Activated B cell treated with CpG ODN at 0.5 μM for 24 hours (primary cell): ENCODE data around the gene MYO1E. TPM values are rescaled to one million over a fixed set of nuclear protein-coding genes. Genes with fewer than 3 reads are reported as not detected.

ENCODE experiments used
- ATAC-seq: fragments of 200-7000 bp; cut with Tn5 transposase; one replicate; pipeline ENCODE4 v1.10.0; 2021; ENCODE audit warnings: low read depth, mild to moderate bottlenecking, moderate library complexity
- CTCF ChIA-PET: fragments of 350-600 bp; sonication (Branson Sonifier 250); formaldehyde crosslinking; loops from one replicate; lab custom pipeline; 2021; ENCODE audit warnings: antibody characterized with exemption; lab: Charles Lee
- POLR2A ChIA-PET: fragments of 350-600 bp; sonication (Branson Sonifier 250); formaldehyde crosslinking; loops from one replicate; lab custom pipeline; 2021; ENCODE audit warnings: antibody characterized with exemption; lab: Charles Lee
- DNase-seq: peaks from one replicate; pipeline ENCODE4 v3.0.0; 2022
- H3K27ac Mint-ChIP-seq: one replicate; pipeline ENCODE4 v1.8.0; 2020; ENCODE audit warnings: mixed read lengths
- H3K27me3 Mint-ChIP-seq: one replicate; pipeline ENCODE4 v1.8.0; 2021; ENCODE audit warnings: mixed read lengths
- H3K36me3 Mint-ChIP-seq: one replicate; pipeline ENCODE4 v1.8.0; 2021; ENCODE audit warnings: low read depth, mixed read lengths
- H3K4me1 Mint-ChIP-seq: one replicate; pipeline ENCODE4 v1.8.0; 2021; ENCODE audit warnings: mixed read lengths
- H3K4me3 Mint-ChIP-seq: one replicate; pipeline ENCODE4 v1.8.0; 2020; ENCODE audit warnings: mild to moderate bottlenecking, mixed read lengths
- H3K9me3 Mint-ChIP-seq: one replicate; pipeline ENCODE4 v1.8.0; 2020; ENCODE audit warnings: mixed read lengths
- CTCF ChIP-seq: fragments of 200-600 bp; IDR thresholded peaks from one replicate; pipeline ENCODE4 v1.8.0; 2022; ENCODE audit warnings: antibody characterized with exemption, mild to moderate bottlenecking
- intact Hi-C: fragments of 100-400 bp; cut with micrococcal nuclease; formaldehyde crosslinking; loops from one replicate; pipeline ENCODE4 v1.15.1; 2024
- total RNA-seq: library from RNA; stranded (reverse); gene quantifications from 2 replicates; pipeline ENCODE4 v1.2.3, GENCODE V29; 2022

Gene MYO1E
- total RNA-seq, 1 donor from 2014 or later = 186 TPM

- Mint-ChIP-seq H3K27me3 (no peaks in the 10 kb centered on the region), H3K9me3 (no peaks in the 10 kb centered on the region), H3K4me1 (peaks cover 53% of the 10 kb centered on the region), H3K4me3 (no peak overlapping the region), H3K36me3 (peaks cover 5% of the 10 kb centered on the region), H3K27ac (no peak overlapping the region)
- ChIA-PET CTCF (no interaction called here), POLR2A (interaction anchor here (0.6 to 1.2 kb wide), 2 partner anchors 46 to 66 kb away, joined by 4 to 9 read pairs; no protein-coding TSS in a partner anchor)
- no peak for TF ChIP-seq CTCF
- intact Hi-C loops = no loop called here
- no peak for DNase-seq
- no peak for ATAC-seq
Observed at GRCh38 chr15:59366333-59367021, 6.2 kb downstream of the MYO1E start.

GRCh38 chr15:59364248-59364647, 8.4 kb downstream of the MYO1E start:
- Mint-ChIP-seq H3K9me3 (no peaks in the 10 kb centered on the region), H3K36me3 (no peaks in the 10 kb centered on the region), H3K27ac (no peak overlapping the region), H3K27me3 (no peaks in the 10 kb centered on the region), H3K4me1 (peaks cover 45% of the 10 kb centered on the region), H3K4me3 (no peak overlapping the region)
- no peak for TF ChIP-seq CTCF
- ChIA-PET CTCF (no interaction called here), POLR2A (no interaction called here)
- DNase-seq = no peak
- no peak for ATAC-seq
- intact Hi-C loops = no loop called here

GRCh38 chr15:59362331-59362730, 10.3 kb downstream of the MYO1E start:
- CTCF ChIA-PET = no interaction called here
- no peak overlapping the region for H3K27ac Mint-ChIP-seq
- ATAC-seq = no peak
- no peak for DNase-seq
- peaks cover 4% of the 10 kb centered on the region for H3K36me3 Mint-ChIP-seq
- no peaks in the 10 kb centered on the region for H3K9me3 Mint-ChIP-seq
- H3K4me1 Mint-ChIP-seq = peaks cover 46% of the 10 kb centered on the region
- H3K27me3 Mint-ChIP-seq = no peaks in the 10 kb centered on the region
- POLR2A ChIA-PET = no interaction called here
- no peak overlapping the region for H3K4me3 Mint-ChIP-seq
- intact Hi-C loops = no loop called here
- TF ChIP-seq CTCF = no peak

GRCh38 chr15:59360896-59361295, 11.8 kb downstream of the MYO1E start:
- DNase-seq = no peak
- CTCF ChIA-PET = no interaction called here
- no peak for TF ChIP-seq CTCF
- Mint-ChIP-seq H3K4me1 (peaks cover 38% of the 10 kb centered on the region), H3K27ac (no peak overlapping the region), H3K4me3 (no peak overlapping the region), H3K36me3 (peaks cover 4% of the 10 kb centered on the region), H3K9me3 (no peaks in the 10 kb centered on the region), H3K27me3 (no peaks in the 10 kb centered on the region)
- POLR2A ChIA-PET = interaction anchor here (1.2 kb wide), 1 partner anchor 10 kb away, joined by 3 read pairs; no protein-coding TSS in a partner anchor
- no peak for ATAC-seq
- intact Hi-C loops = no loop called here

GRCh38 chr15:59360305-59360704, 12.4 kb downstream of the MYO1E start:
- Mint-ChIP-seq H3K4me1 (peaks cover 42% of the 10 kb centered on the region), H3K27ac (no peak overlapping the region), H3K9me3 (no peaks in the 10 kb centered on the region), H3K36me3 (peaks cover 4% of the 10 kb centered on the region), H3K4me3 (no peak overlapping the region), H3K27me3 (no peaks in the 10 kb centered on the region)
- ATAC-seq (no peak), DNase-seq (no peak)
- no peak for TF ChIP-seq CTCF
- intact Hi-C loops = no loop called here
- POLR2A ChIA-PET = interaction anchor here (1.2 kb wide), 1 partner anchor 11 kb away, joined by 3 read pairs; no protein-coding TSS in a partner anchor
- CTCF ChIA-PET = interaction anchor here (0.6 kb wide), 1 partner anchor 17 kb away, joined by 4 read pairs; no protein-coding TSS in a partner anchor
